Thyroid gland (tissue), 4 donors: Measurements from ENCODE around the gene LACRT. TPM values are rescaled to one million over a fixed set of nuclear protein-coding genes. Genes with fewer than 3 reads are reported as not detected.

Experiments
- DNase-seq, 2 donors: peaks; one replicate each; pipeline ENCODE4 v3.0.0-alpha.2; 2019
- H3K27ac ChIP-seq, 3 donors: fragments of 200-600 bp; sonication (generic); 1 replicate in 2 of 3; 2 replicates in 1 of 3; pipeline ENCODE4 v1.5.1; 2016 to 2019; ENCODE audit warnings: mild to moderate bottlenecking in 1 of 3, moderate library complexity in 1 of 3
- H3K27me3 ChIP-seq: fragments of 200-600 bp; sonication (generic); one replicate; pipeline ENCODE4 v1.5.1; 2019
- H3K36me3 ChIP-seq, 2 donors: fragments of 200-600 bp; sonication (generic); one replicate each; pipeline ENCODE4 v1.5.1; 2016 to 2019
- H3K4me1 ChIP-seq, 2 donors: fragments of 200-600 bp; sonication (generic); one replicate each; pipeline ENCODE4 v1.5.1; 2017 to 2019
- H3K4me3 ChIP-seq, 3 donors: fragments of 200-600 bp; sonication (generic); replicated peaks in 1 of 3; 1 replicate in 2 of 3; 2 replicates in 1 of 3; pipeline ENCODE4 v1.5.1; 2016; ENCODE audit warnings: mild to moderate bottlenecking in 1 of 3
- H3K9me3 ChIP-seq: fragments of 200-600 bp; sonication (generic); one replicate; pipeline ENCODE4 v1.5.1; 2017
- CTCF ChIP-seq, 6 experiments: fragments of 200-600 bp in 3 of 6; fragments of 450-650 bp in 3 of 6; sonication (generic) in 3 of 6; IDR thresholded peaks; one replicate each; pipeline ENCODE4 v1.5.1; 2016 to 2019; ENCODE audit warnings: antibody characterized with exemption in 6 of 6, mild to moderate bottlenecking in 2 of 6, inconsistent platforms in 1 of 6, moderate library complexity in 1 of 6
- POLR2A ChIP-seq, 2 donors: fragments of 450-650 bp; IDR thresholded peaks; one replicate each; pipeline ENCODE4 v1.6.1; 2017; ENCODE audit warnings: antibody characterized with exemption in 2 of 2, mild to moderate bottlenecking in 2 of 2, moderate library complexity in 1 of 2
- WGBS, 2 donors: methylation state at CpG; one replicate each; pipeline ENCODE4 v1.1.5; 2017; 5-methylcytosine and 5-hydroxymethylcytosine counted together
- intact Hi-C: fragments of 100-400 bp; cut with DNase I; formaldehyde crosslinking; loops from one replicate; pipeline ENCODE4 v1.15.1; 2023
- total RNA-seq, 4 donors: library from RNA; depleted of rRNA; stranded (reverse); fragments of >200 nt; gene quantifications; one replicate each; pipeline ENCODE4 v1.2.3, GENCODE V29; 2016

Gene LACRT
- total RNA-seq, 4 donors from 2014 or later, result not detected

GRCh38 chr12:54608156-54608555 lies 26.5 kb downstream of the LACRT start:
- Histone ChIP-seq H3K27me3 (no peaks in the 10 kb centered on the region), H3K36me3 (no peaks in the 10 kb centered on the region), H3K9me3 (no peaks in the 10 kb centered on the region), H3K4me1 (no peaks in the 10 kb centered on the region), H3K27ac (no peak overlapping the region), H3K4me3 (no peak overlapping the region)
- WGBS, 2 donors, result 65 to 77% methylated on average over 6 of the region's 6 CpGs
- no peak for DNase-seq
- intact Hi-C loops, result no loop called here
- no peak for TF ChIP-seq POLR2A (IDR thresholded peaks at IDR 0.05)
- no peak for TF ChIP-seq CTCF (IDR thresholded peaks at IDR 0.05)

GRCh38 chr12:54606556-54606955 lies 28.1 kb downstream of the LACRT start:
- Histone ChIP-seq H3K27ac (no peak overlapping the region), H3K4me1 (peaks cover 0 to 6% of the 10 kb centered on the region in 2 donors), H3K4me3 (no peak overlapping the region), H3K36me3 (no peaks in the 10 kb centered on the region), H3K9me3 (no peaks in the 10 kb centered on the region), H3K27me3 (no peaks in the 10 kb centered on the region)
- TF ChIP-seq CTCF (IDR thresholded peaks at IDR 0.05), result no peak
- no peak for DNase-seq
- WGBS, 2 donors, result 49 to 58% methylated on average over 4 of the region's 4 CpGs
- intact Hi-C loops, result no loop called here

GRCh38 chr12:54605138-54605970 lies 29.3 kb downstream of the LACRT start:
- H3K27ac ChIP-seq, result no peak overlapping the region

GRCh38 chr12:54604436-54604835 lies 30.3 kb downstream of the LACRT start:
- Histone ChIP-seq H3K27me3 (no peaks in the 10 kb centered on the region), H3K27ac (no peak overlapping the region), H3K4me3 (no peak overlapping the region), H3K36me3 (no peaks in the 10 kb centered on the region), H3K9me3 (no peaks in the 10 kb centered on the region), H3K4me1 (peaks cover 0 to 6% of the 10 kb centered on the region in 2 donors)
- no peak for TF ChIP-seq CTCF (IDR thresholded peaks at IDR 0.05)
- no peak for TF ChIP-seq POLR2A (IDR thresholded peaks at IDR 0.05)
- WGBS, 2 donors, result 98 to 100% methylated on average over 4 of the region's 4 CpGs
- intact Hi-C loops, result no loop called here
- DNase-seq, result no peak

More at GRCh38 chr12:54605138-54605970, 29.3 kb downstream of the LACRT start:
- no peaks in the 10 kb centered on the region for H3K27me3 ChIP-seq
- 92 to 95% methylated on average over 6 of the region's 6 CpGs for whole genome bisulfite sequencing, 2 donors
- no peaks in the 10 kb centered on the region for H3K36me3 ChIP-seq
- TF ChIP-seq POLR2A (IDR thresholded peaks at IDR 0.05) (no peak), CTCF (IDR thresholded peaks at IDR 0.05) (no peak)
- no peak for DNase-seq
- no peak overlapping the region for H3K4me3 ChIP-seq
- intact Hi-C loops, result no loop called here
- H3K4me1 ChIP-seq, result peaks cover 0 to 6% of the 10 kb centered on the region in 2 donors
- H3K9me3 ChIP-seq, result no peaks in the 10 kb centered on the region

- TF ChIP-seq POLR2A (IDR thresholded peaks at IDR 0.05) (no peak), CTCF (IDR thresholded peaks at IDR 0.05) (no peak)
Measured at GRCh38 chr12:54603872-54604271, 30.8 kb downstream of the LACRT start.

More at GRCh38 chr12:54603872-54604271, 30.8 kb downstream of the LACRT start:
- peaks cover 3 to 9% of the 10 kb centered on the region in 2 donors for H3K4me1 ChIP-seq
- 85 to 89% methylated on average over 5 of the region's 5 CpGs for WGBS, 2 donors
- H3K27me3 ChIP-seq, result no peaks in the 10 kb centered on the region
- intact Hi-C loops, result no loop called here
- no peak for DNase-seq
- no peak overlapping the region for H3K27ac ChIP-seq
- H3K4me3 ChIP-seq, result no peak overlapping the region
- H3K9me3 ChIP-seq, result no peaks in the 10 kb centered on the region
- no peaks in the 10 kb centered on the region for H3K36me3 ChIP-seq
